Subcutaneous abdominal adipose tissue (tissue), 5 donors: ENCODE results near the gene ITSN2.

Source experiments
- H3K27ac ChIP-seq: one replicate; pipeline ENCODE4 v1.7.0; 2013; ENCODE audit warnings: low read depth, mild to moderate bottlenecking, inconsistent platforms, low read length, moderate library complexity
- H3K27me3 ChIP-seq, 5 donors: one replicate each; pipeline ENCODE4 v1.7.0; 2013; ENCODE audit warnings: low read length in 5 of 5, inconsistent platforms in 1 of 5; ENCODE audit not compliant: control insufficient read depth in 5 of 5, insufficient read depth in 4 of 5
- H3K36me3 ChIP-seq, 5 donors: one replicate each; pipeline ENCODE4 v1.7.0; 2013; ENCODE audit warnings: low read length in 5 of 5; ENCODE audit not compliant: control insufficient read depth in 5 of 5, insufficient read depth in 5 of 5
- H3K4me1 ChIP-seq, 5 donors: one replicate each; pipeline ENCODE4 v1.7.0; 2013; ENCODE audit warnings: low read length in 5 of 5, mild to moderate bottlenecking in 3 of 5, moderate library complexity in 1 of 5; ENCODE audit not compliant: control insufficient read depth in 5 of 5, insufficient read depth in 5 of 5
- H3K4me3 ChIP-seq, 5 donors: one replicate each; pipeline ENCODE4 v1.7.0; 2013; ENCODE audit warnings: low read length in 5 of 5, low read depth in 1 of 5
- H3K9ac ChIP-seq, 5 donors: one replicate each; pipeline ENCODE4 v1.7.0; 2013; ENCODE audit warnings: low read length in 5 of 5, mild to moderate bottlenecking in 4 of 5, moderate library complexity in 3 of 5
- H3K9me3 ChIP-seq, 5 donors: one replicate each; pipeline ENCODE4 v1.7.0; 2013; ENCODE audit warnings: low read length in 5 of 5; ENCODE audit not compliant: control insufficient read depth in 5 of 5
- donor health status: healthy.
- donor health status: healthy.
- donor health status: healthy.
- donor health status: healthy.
- donor health status: healthy.

Gene ITSN2

DNA sequence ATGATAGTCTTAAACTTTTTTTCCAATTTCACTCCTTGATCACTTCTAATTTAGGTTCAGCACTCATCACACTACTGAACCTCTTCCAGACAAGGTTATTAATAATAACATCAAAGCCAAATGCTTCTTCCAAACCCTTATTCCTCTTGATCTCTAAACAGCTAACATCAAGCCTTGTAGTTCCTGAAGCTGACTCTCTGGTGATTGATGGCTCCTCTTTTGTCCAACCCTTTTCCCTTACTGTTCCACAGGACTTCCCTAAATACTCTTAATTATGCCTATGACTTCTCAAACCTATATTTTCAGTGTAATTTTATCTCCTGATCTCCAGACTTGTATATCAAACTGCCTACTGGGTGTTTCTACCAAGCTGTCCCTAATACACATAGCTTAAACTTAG lies 101.6 kb downstream of the ITSN2 start:
- Histone ChIP-seq H3K27me3 (no peaks in the 10 kb centered on the region), H3K36me3 (peaks cover 10 to 34% (median 32%) of the 10 kb centered on the region in 5 donors)

DNA sequence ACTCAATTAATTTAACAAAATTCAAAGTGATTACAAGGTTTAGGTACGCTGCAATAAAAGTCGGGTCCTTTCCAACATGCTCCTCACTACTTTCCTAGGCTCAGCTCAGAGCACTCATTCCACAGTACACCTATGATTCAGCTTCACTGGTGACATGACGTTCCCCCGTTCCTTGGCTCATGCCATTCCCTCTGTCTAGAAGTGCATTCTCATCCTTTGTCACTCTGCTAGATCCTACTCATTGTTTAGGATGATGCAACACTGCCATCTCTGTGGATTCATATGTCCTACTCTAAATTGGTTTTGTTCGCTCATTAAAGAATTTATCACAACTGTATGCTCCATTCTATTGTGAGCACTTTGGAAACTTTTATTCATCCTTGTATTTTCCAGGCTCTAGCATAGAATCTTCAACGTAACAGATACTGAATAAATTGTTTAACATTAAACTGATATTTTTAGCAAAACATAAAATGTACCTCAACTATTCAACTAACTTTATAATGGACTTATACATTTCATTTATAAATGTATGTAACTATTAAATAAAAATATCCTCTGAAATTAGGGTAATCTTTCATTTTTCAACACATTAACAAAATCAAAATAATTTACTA lies 106.9 kb downstream of the ITSN2 start:
- H3K4me3 ChIP-seq = no peak overlapping the region
- peaks cover 25 to 58% (median 50%) of the 10 kb centered on the region in 5 donors for H3K36me3 ChIP-seq

More for the DNA sequence above, 101.6 kb downstream of the ITSN2 start:
- no peaks in the 10 kb centered on the region for H3K9me3 ChIP-seq
- H3K9ac ChIP-seq = no peak overlapping the region
- H3K4me3 ChIP-seq = no peak overlapping the region
- H3K27ac ChIP-seq = no peak overlapping the region
- H3K4me1 ChIP-seq = peaks cover 0 to 11% (median 3%) of the 10 kb centered on the region in 5 donors

DNA sequence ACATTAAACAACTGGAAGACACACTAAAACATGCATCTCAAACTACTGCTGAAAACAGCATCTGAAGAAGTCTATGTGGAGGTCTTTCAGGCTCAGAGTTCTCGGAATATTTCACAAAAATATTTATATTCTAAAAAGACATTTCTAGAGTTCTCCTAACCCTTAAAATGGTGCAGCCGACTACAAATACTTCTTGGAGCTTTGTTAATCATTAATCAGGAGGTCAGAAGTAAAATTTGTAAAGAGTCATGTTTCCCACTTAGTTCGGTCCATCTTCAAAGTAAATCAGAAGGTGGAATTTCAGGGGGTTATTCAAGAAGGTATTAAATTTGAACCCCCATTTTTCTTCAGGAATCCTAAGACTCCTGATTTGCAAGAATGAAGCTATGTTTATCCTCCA lies 112.7 kb downstream of the ITSN2 start:
- peaks cover 42 to 79% (median 59%) of the 10 kb centered on the region in 5 donors for H3K36me3 ChIP-seq

More for the DNA sequence above, 106.9 kb downstream of the ITSN2 start:
- no peak overlapping the region for H3K27ac ChIP-seq
- no peaks in the 10 kb centered on the region for H3K9me3 ChIP-seq
- no peaks in the 10 kb centered on the region for H3K4me1 ChIP-seq
- no peaks in the 10 kb centered on the region for H3K27me3 ChIP-seq
- H3K9ac ChIP-seq = no peak overlapping the region

DNA sequence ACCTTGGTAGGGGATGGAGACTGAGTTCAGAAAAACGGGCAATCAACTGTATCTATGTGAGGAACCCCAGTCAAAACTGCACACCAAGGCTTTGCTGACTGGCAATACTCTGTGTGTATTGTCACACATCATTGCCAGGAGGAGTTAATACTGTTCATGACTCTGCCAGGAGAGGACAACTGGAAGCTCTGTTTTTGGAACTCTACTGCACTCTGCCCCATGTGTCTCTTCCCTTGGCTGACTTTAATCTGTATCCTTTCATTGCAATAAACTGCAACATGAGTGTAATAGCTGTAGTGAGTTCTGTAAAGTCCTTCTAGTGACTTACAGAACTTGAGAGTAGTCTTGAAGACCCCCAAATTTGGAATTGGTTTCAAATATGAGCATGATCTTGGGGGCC lies 113.2 kb downstream of the ITSN2 start:
- H3K4me3 ChIP-seq = no peak overlapping the region
- peaks cover 42 to 80% (median 55%) of the 10 kb centered on the region in 5 donors for H3K36me3 ChIP-seq
- H3K27ac ChIP-seq = no peak overlapping the region
- H3K9me3 ChIP-seq = no peaks in the 10 kb centered on the region
- no peak overlapping the region for H3K9ac ChIP-seq
- no peaks in the 10 kb centered on the region for H3K27me3 ChIP-seq
- H3K4me1 ChIP-seq = no peaks in the 10 kb centered on the region

More for the DNA sequence above, 112.7 kb downstream of the ITSN2 start:
- Histone ChIP-seq H3K27ac (no peak overlapping the region), H3K9me3 (no peaks in the 10 kb centered on the region), H3K9ac (no peak overlapping the region), H3K4me3 (no peak overlapping the region), H3K4me1 (no peaks in the 10 kb centered on the region), H3K27me3 (no peaks in the 10 kb centered on the region)

DNA sequence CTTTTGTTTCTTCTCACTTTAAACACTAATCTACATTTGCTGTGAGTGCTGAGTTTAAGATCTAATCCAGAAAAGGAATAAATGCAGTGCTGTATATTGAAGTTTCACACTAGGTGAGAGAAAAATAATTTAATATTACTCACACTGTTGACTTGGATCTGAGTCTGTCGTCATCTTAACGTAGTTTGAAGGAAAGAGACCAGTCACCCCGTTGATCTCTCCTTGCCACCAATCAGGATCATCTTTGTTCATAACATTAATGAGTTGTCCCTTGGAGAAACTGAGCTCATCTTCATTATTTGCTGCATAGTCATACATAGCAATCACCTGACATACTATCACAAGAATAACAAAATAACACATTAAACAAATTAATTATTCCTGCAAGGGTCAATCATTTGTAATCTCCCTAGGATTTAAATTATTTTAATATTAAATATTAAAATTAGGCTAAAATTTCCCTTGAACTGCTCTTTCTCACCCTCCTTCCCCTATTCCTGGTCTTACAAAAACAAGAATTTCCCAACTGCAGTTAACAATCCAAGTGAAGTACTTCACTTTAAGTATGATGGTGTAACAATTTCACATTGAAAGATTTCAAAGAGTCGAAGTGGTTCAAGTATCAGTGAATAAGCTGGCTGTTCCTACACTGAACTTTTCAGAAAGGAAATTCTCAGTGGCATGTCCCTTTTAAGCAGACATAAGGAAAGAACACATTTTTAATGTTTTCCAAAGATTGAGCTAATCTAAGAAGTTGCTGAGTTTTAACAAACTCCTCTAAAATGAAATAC lies 114.2 kb downstream of the ITSN2 start:
- H3K4me3 ChIP-seq = no peak overlapping the region
- H3K9me3 ChIP-seq = no peaks in the 10 kb centered on the region
- peaks cover 43 to 82% (median 49%) of the 10 kb centered on the region in 5 donors for H3K36me3 ChIP-seq
- H3K27me3 ChIP-seq = no peaks in the 10 kb centered on the region
- H3K27ac ChIP-seq = no peak overlapping the region
- H3K9ac ChIP-seq = no peak overlapping the region
- H3K4me1 ChIP-seq = no peaks in the 10 kb centered on the region

DNA sequence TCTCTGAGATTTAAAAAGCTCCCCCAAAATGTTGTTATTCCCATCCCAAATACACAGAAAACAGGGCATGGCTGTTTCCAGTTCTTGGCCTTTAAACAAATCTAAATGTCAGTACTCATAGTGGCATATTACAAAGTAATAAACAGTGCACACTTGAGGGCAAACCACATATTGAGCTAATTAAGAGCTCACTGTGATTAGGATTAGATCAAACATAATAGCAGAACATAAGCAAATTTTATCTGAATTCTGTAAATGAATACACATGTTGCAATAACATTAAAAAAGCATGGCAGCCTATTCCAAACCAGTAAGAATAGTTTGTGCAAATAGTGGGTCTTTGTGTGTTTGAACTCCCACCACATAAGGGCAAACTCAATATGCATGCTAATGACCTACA lies 118.8 kb downstream of the ITSN2 start:
- peaks cover 19 to 47% (median 23%) of the 10 kb centered on the region in 5 donors for H3K36me3 ChIP-seq
- no peak overlapping the region for H3K27ac ChIP-seq
- peaks cover 0 to 5% (median 0%) of the 10 kb centered on the region in 5 donors for H3K4me1 ChIP-seq
- no peak overlapping the region for H3K9ac ChIP-seq
- no peaks in the 10 kb centered on the region for H3K27me3 ChIP-seq
- H3K9me3 ChIP-seq = no peaks in the 10 kb centered on the region
- H3K4me3 ChIP-seq = no peak overlapping the region

DNA sequence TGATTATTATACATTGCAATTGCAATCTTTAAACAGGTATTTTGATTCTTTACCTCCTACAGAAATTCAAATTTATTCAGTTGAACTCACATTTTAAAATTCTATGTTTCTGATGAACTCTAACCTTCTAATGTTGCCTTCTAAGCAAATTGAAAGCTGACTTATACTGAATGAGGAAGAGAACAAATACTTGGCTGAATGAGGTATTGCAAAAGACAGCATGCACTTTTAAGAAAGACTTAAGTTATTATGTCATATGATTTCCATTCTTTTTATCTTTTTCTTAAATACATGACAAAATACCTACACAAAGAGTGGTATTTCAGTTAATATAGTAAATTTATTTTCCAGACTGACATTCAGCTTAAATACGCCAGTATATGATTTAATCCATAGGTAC lies 120.8 kb downstream of the ITSN2 start:
- no peaks in the 10 kb centered on the region for H3K9me3 ChIP-seq
- peaks cover 9 to 32% (median 13%) of the 10 kb centered on the region in 5 donors for H3K36me3 ChIP-seq
- no peak overlapping the region for H3K27ac ChIP-seq
- H3K27me3 ChIP-seq = no peaks in the 10 kb centered on the region
- H3K9ac ChIP-seq = no peak overlapping the region
- no peak overlapping the region for H3K4me3 ChIP-seq
- H3K4me1 ChIP-seq = peaks cover 0 to 5% (median 0%) of the 10 kb centered on the region in 5 donors

DNA sequence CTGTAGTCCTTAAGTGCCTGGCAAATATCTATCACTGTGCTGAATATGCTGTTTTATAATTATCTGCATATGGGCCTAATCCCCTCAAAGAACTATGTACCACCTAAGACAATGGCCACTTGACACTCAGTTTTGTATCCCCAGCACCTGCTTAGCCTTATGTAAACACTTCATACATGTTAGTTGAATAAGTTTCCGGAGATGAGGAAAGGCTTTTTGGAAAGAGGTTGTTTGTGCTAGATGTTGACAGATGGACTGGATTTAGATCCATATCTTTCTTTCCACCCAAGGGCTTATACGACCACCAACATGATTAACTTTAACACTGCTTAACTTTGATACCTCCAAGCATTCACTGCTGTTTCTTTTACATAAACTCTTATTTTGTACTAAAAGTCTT lies 122.2 kb downstream of the ITSN2 start:
- H3K9ac ChIP-seq = no peak overlapping the region
- H3K9me3 ChIP-seq = no peaks in the 10 kb centered on the region
- no peaks in the 10 kb centered on the region for H3K27me3 ChIP-seq
- no peak overlapping the region for H3K4me3 ChIP-seq
- no peak overlapping the region for H3K27ac ChIP-seq
- H3K4me1 ChIP-seq = peaks cover 0 to 5% (median 0%) of the 10 kb centered on the region in 5 donors
- H3K36me3 ChIP-seq = peaks cover 7 to 22% (median 11%) of the 10 kb centered on the region in 5 donors

DNA sequence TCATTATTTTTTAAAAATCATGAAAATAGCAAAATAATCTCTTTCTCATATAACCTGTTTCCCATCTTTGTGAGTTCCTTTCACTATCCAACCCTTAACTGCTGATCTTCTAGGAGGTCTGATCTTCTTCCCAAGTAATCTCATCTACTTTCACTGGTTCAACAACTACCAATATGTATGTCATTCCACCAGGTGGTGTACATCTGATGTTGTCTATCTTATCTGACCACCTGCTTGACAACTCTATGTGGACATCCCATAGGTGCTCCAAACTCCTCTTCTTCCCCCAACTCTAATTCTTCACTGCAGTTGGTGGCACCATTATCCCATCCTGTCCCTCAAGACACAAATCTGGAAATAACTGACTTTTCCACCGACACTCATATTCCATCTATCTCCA lies 123.0 kb downstream of the ITSN2 start:
- H3K9ac ChIP-seq = no peak overlapping the region
- no peaks in the 10 kb centered on the region for H3K9me3 ChIP-seq
- H3K27me3 ChIP-seq = no peaks in the 10 kb centered on the region
- H3K36me3 ChIP-seq = peaks cover 7 to 17% (median 10%) of the 10 kb centered on the region in 5 donors
- no peak overlapping the region for H3K27ac ChIP-seq
- peaks cover 0 to 5% (median 0%) of the 10 kb centered on the region in 5 donors for H3K4me1 ChIP-seq
- no peak overlapping the region for H3K4me3 ChIP-seq

DNA sequence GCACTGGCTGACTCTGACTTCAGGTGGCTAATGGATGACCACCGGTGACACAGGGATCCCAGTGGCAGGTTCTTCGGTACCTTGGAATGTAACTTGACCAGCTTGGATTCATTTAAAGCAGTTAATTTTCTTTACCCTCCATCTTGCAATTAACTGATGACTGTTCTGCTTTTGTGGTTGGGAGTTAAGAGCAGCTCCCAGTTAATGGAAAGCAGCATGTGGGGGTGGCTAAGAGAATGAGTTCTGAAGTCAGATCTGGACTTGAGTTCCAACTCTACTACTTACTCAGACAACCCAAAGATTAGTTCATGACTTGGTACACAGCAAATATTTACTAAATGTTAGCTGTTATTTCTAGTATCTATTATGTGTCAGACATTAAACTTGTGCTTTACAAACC lies 127.0 kb downstream of the ITSN2 start:
- Histone ChIP-seq H3K9me3 (no peaks in the 10 kb centered on the region), H3K9ac (no peak overlapping the region), H3K4me3 (no peak overlapping the region), H3K27me3 (no peaks in the 10 kb centered on the region), H3K4me1 (peaks cover 0 to 5% (median 0%) of the 10 kb centered on the region in 5 donors), H3K27ac (no peak overlapping the region), H3K36me3 (peaks cover 4 to 14% (median 13%) of the 10 kb centered on the region in 5 donors)
